Fibroblast of the aortic adventitia (primary cell): Measurements from ENCODE around the gene UBXN11. TPM values are rescaled to one million over a fixed set of nuclear protein-coding genes. Genes with fewer than 3 reads are reported as not detected.
"Not testable (repeated sequence)": the region's sequence is repeated elsewhere in the genome, so short reads cannot be mapped to it uniquely, and the experiment has no call there.

Source experiments
- DNase-seq: peaks from one replicate; pipeline ENCODE4 v3.0.0-alpha.2; 2010; ENCODE audit warnings: low read depth
- H3K4me3 ChIP-seq: 2 replicates; pipeline ENCODE4 v1.5.1; 2011; ENCODE audit warnings: low read depth, mild to moderate bottlenecking, control low read depth, low read length, moderate library complexity
- total RNA-seq: library from RNA; depleted of rRNA; stranded (reverse); fragments of >200 nt; gene quantifications from 2 replicates; pipeline ENCODE4 v1.2.3, GENCODE V29; 2012; ENCODE audit warnings: low replicate concordance
- TF ChIP-seq, protein P1 (sequence below): IDR thresholded peaks from 2 replicates; pipeline ENCODE4 v1.5.1; 2011; ENCODE audit warnings: mild to moderate bottlenecking, low read length, control low read depth, inconsistent platforms; ENCODE audit not compliant: insufficient read depth

The UBXN11 gene
- total RNA-seq, 1 donor, result 8.9 TPM

DNA sequence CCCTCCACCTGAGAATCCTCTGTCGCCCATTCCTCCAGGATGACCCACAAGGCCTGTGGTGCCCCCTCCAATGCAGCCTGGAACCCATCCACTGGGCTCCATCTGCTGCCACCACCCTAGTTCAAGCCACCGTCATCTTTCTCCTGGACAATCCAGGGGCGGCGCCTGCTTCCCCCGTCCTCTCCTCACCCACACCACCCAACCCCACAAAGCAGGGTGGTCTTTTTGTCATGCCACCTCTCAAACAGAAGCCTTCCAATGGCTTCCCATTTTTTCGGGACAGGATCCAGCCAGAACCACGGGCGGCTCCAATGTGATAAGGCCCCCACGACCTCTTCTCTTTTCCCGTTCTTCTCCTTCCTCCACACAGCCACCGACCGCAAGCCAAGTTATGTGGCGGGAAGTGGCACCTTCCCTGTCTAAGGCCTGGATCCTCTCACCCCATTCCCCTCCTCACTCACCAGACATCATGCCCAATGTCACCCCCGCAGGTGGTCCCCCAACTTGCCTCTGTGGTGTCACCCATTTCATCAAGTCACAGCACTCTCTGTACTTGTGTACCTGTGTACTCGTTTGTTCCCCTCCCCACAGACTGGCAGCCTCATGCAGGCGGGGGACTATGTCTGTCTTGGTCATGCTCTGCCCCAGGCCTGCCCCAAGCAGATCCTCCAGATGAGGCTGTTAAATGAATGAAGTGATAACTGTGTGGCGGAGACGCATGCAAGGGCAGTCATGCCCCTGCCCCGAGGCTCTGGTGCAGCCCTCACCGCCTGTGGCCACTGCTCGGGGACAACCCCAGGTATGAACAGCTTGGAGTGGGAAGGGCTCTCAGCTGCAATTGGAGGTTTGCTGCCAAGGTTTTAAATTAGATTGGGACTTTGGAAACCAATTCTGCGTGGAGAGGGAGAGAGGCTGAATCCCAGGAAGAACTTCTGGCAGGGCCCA is 11.0 kb downstream of the UBXN11 start:
- TF ChIP-seq, protein P1, sequence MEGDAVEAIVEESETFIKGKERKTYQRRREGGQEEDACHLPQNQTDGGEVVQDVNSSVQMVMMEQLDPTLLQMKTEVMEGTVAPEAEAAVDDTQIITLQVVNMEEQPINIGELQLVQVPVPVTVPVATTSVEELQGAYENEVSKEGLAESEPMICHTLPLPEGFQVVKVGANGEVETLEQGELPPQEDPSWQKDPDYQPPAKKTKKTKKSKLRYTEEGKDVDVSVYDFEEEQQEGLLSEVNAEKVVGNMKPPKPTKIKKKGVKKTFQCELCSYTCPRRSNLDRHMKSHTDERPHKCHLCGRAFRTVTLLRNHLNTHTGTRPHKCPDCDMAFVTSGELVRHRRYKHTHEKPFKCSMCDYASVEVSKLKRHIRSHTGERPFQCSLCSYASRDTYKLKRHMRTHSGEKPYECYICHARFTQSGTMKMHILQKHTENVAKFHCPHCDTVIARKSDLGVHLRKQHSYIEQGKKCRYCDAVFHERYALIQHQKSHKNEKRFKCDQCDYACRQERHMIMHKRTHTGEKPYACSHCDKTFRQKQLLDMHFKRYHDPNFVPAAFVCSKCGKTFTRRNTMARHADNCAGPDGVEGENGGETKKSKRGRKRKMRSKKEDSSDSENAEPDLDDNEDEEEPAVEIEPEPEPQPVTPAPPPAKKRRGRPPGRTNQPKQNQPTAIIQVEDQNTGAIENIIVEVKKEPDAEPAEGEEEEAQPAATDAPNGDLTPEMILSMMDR, result no peak
- DNase-seq, result no peak

DNA sequence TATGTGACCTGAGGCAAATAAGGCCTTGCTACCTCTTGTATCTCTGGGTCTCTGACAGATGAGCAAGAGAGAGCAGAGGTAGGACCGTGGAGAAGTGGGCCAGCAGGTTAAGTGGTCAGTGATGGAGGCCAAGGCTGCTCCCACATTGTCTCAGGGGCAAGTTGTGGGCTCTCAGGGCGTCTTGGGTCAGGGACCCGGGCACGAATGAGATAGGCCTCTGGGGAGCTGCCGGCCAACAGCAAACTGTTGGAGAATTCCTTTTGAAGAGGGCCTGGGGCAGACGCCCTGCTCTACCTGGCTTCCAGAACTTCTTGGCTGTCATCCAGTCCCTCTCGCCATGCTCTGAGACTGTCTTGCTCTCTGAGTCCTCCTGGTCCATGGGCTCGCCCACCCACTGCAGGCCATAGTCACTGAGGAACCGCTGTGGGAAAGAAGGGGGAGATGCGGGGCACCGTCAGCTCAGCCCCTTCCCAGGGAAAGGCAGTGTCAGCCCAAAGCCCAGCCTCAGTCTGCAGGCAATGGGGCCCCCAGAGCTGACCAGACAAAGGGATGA is 12.4 kb downstream of the UBXN11 start:
- TF ChIP-seq, protein P1, result no peak
- no peak overlapping the region for H3K4me3 ChIP-seq

More for the DNA sequence above, 11.0 kb downstream of the UBXN11 start:
- no peak overlapping the region for H3K4me3 ChIP-seq

DNA sequence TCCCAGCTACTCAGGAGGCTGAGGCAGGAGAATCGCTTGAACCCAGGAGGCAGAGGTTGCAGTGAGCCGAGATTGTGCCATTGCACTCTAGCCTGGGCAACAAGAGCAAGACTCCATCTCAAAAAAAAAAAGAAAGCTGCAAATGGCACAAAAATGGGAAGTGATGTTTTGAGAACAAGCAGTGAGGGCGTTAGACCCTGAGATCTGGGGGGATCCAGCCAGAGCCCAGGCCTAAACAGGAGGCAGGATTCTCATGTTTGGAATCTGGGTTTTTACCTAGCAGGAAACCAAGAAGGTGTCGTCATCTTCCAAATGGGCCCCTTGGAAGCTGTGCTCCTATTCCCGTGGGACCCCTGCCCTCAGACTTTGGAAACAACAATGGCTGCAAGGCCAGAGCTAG is 13.7 kb downstream of the UBXN11 start:
- not testable (repeated sequence) for H3K4me3 ChIP-seq, DNase-seq

More for the DNA sequence above, 12.4 kb downstream of the UBXN11 start:
- DNase-seq, result no peak

DNA sequence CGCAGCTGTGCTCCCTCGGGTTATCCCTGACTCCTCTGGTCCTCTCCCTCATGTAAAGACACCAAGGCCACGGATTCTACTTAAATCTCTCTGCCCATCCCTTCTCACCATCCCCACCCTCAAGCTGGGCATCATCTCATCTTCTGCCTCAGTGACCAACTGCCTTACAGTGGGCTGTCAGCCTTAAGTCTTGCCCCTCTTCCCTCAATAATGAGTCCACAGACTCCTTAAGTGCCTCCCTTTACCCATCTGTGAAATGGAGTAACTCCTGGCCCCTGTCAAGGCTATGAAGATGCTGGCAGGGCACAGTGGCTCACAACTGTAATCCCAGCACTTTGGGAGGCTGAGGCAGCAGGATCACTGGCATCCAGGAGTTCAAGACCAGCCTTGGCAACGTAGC is 14.5 kb downstream of the UBXN11 start:
- H3K4me3 ChIP-seq, result no peak overlapping the region
- TF ChIP-seq, protein P1, result no peak
- no peak for DNase-seq

DNA sequence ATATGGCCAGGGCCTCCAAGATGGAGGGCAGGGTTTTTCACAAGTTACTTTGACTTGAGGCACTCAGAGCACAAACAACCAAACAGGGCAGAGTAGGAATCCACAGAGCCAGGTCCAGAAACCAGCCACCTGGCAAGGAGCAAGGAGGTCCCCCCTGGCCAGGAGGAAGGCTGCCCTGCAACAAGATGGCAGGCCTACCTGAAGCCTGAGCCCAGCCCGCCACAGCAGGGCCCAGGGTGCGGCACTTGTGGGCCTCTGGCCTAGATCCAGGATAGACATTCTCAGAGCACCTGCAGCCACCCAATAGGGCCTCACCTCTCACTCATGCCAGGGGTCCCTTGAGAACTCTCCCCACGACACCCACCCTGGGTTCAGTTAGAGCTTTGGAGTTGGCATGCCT is 15.0 kb downstream of the UBXN11 start:
- no peak for DNase-seq
- TF ChIP-seq, protein P1, result no peak
- no peak overlapping the region for H3K4me3 ChIP-seq

DNA sequence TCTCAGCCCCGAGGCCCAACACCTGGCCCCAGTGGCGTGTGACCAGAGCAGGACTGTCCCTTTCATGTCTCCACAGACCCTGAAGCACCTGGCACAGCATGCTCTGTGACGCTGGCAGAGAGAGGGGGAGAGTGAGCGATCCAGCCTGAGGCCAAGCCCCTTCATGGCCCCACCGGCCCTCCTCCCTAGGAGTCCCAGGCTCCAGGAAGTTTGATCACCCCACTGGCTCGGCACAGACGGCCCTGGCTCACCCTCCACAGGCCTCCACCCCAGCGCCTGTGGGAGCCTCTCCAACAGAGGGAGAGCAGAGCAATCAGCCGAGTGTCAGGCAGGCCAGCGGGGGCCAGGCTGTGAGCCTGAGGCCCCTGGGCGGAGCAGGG is 15.6 kb downstream of the UBXN11 start:
- DNase-seq, result no peak
- TF ChIP-seq, protein P1, result no peak
- H3K4me3 ChIP-seq, result no peak overlapping the region

DNA sequence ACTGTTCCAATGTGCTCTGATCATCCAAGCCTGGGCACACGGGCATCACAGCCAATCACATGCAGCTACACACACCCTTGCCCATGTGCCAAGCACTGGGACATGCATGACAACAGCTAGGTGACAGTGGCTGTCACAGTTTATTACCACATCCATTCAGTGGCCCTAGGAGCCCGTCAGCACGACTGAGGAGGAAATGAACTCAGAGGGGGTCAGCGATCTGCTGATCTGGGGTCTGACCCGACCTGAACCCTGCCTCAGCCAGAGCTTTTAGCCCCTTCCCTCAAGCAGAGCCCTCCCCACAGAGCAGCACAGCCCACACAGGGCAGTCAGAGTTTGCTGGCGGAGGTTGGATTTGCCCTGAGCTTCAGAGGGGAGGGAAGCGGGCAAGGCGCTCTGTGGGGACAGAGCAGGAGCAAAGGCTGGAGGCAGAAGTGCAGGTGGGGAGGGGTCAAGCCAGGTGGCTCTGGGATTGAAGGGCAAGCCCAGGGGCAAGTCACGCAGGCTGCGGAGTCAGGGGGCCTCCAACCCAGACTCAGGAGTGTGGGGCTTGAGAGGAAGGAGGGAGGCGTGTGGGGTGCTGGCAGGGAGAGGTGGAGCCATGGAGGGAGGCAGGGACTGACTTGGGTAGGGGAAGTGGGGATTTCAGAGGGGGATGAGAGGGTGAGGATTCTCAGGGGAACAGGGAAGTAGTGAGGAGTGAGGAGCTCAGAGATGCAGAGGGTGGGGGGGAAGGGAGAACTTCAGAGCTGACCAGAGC is 16.1 kb downstream of the UBXN11 start:
- no peak for DNase-seq
- TF ChIP-seq, protein P1, result no peak
- H3K4me3 ChIP-seq, result no peak overlapping the region
